ENCODE results near the gene WDR44.

DNA sequence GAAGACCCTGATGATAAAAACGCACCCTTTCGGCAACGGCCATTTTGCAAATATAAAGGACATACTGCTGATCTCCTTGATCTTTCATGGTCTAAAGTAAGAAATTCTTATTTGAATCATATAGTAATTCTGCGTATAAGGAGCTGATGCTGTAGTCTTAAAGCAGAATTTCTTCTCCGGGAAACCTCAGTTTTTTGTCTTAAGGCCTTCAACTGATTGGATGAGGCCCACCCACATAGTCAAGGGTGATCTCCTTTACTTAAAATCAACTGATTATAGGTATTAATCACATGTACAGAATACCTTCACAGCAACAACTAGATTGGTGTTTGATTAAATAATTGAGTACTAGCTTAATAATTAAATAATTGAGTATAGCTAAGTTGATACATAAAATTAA is 86.9 kb downstream of the WDR44 start:
- TF ChIP-seq, protein P1, sequence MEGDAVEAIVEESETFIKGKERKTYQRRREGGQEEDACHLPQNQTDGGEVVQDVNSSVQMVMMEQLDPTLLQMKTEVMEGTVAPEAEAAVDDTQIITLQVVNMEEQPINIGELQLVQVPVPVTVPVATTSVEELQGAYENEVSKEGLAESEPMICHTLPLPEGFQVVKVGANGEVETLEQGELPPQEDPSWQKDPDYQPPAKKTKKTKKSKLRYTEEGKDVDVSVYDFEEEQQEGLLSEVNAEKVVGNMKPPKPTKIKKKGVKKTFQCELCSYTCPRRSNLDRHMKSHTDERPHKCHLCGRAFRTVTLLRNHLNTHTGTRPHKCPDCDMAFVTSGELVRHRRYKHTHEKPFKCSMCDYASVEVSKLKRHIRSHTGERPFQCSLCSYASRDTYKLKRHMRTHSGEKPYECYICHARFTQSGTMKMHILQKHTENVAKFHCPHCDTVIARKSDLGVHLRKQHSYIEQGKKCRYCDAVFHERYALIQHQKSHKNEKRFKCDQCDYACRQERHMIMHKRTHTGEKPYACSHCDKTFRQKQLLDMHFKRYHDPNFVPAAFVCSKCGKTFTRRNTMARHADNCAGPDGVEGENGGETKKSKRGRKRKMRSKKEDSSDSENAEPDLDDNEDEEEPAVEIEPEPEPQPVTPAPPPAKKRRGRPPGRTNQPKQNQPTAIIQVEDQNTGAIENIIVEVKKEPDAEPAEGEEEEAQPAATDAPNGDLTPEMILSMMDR (conservative IDR thresholded peaks at IDR 0.05): no peak
- no peak for TF ChIP-seq ZFX (IDR thresholded peaks at IDR 0.05)

Measured in C4-2B (cell line).